Gastroesophageal sphincter (tissue), 3 donors: ENCODE results near the gene NAPSA.

Experiments
- CTCF ChIP-seq, 4 experiments: fragments of 200-600 bp in 2 of 4; fragments of 450-650 bp in 2 of 4; sonication (generic) in 1 of 4; IDR thresholded peaks; one replicate each; pipeline ENCODE4 v1.5.1; 2017 to 2019; ENCODE audit warnings: antibody characterized with exemption in 4 of 4, mild to moderate bottlenecking in 2 of 4, moderate library complexity in 2 of 4
- EP300 ChIP-seq: sonication (generic); formaldehyde crosslinking; IDR thresholded peaks from one replicate; pipeline ENCODE4 v1.6.1; 2017; ENCODE audit warnings: antibody characterized with exemption, mild to moderate bottlenecking
- POLR2A ChIP-seq, 2 donors: fragments of 450-650 bp; IDR thresholded peaks; one replicate each; pipeline ENCODE4 v1.6.1; 2017; ENCODE audit warnings: antibody characterized with exemption in 2 of 2, mild to moderate bottlenecking in 2 of 2, moderate library complexity in 1 of 2
- POLR2AphosphoS5 ChIP-seq: sonication (generic); formaldehyde crosslinking; IDR thresholded peaks from one replicate; pipeline ENCODE4 v1.6.1; 2017; ENCODE audit warnings: antibody characterized with exemption

- TF ChIP-seq CTCF (IDR thresholded peaks at IDR 0.05) (no peak), POLR2AphosphoS5 (no peak), POLR2A (IDR thresholded peaks at IDR 0.05) (no peak), EP300 (no peak)
These were observed 41.4 kb upstream of the NAPSA start for GRCh38 chr19:50406829-50407228.
